ENCODE results near the gene COL6A3. TPM values are rescaled to one million over a fixed set of nuclear protein-coding genes. Genes with fewer than 3 reads are reported as not detected.

COL6A3 gene
- total RNA-seq, 3 donors from 2014 or later: 20.9 to 235 (median 194) TPM

DNA sequence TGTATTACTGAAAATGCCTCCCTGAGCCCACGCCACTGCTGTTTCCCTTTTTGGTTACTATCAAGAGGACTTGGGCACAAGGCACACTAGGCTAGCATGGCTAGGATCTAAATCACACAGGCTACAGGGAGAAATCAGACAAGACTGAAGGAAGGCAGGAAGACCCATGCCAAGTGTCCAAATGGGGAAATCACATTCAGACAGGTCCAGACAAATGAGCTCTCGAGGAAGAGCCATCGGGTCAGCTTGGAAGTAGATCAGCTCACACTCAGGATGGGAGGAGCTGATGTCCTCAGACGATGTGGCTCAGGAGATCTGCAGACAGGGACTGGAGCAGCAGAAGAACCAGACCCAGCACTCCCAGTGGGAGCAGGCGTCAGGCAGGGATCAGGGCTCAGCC, 113.2 kb downstream of the COL6A3 start:
- TF ChIP-seq, protein P1, sequence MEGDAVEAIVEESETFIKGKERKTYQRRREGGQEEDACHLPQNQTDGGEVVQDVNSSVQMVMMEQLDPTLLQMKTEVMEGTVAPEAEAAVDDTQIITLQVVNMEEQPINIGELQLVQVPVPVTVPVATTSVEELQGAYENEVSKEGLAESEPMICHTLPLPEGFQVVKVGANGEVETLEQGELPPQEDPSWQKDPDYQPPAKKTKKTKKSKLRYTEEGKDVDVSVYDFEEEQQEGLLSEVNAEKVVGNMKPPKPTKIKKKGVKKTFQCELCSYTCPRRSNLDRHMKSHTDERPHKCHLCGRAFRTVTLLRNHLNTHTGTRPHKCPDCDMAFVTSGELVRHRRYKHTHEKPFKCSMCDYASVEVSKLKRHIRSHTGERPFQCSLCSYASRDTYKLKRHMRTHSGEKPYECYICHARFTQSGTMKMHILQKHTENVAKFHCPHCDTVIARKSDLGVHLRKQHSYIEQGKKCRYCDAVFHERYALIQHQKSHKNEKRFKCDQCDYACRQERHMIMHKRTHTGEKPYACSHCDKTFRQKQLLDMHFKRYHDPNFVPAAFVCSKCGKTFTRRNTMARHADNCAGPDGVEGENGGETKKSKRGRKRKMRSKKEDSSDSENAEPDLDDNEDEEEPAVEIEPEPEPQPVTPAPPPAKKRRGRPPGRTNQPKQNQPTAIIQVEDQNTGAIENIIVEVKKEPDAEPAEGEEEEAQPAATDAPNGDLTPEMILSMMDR (IDR thresholded peaks at IDR 0.05): no peak
- intact Hi-C loops (cut with DNase I, micrococcal nuclease): no loop called here
- Histone ChIP-seq H3K4me1 (ENCODE audit: low read depth) (peaks cover 3% of the 10 kb centered on the region), H3K9me3 (no peaks in the 10 kb centered on the region), H3K4me3 (no peak overlapping the region), H3K36me3 (ENCODE audit: low read depth) (no peaks in the 10 kb centered on the region)
- no peak for ATAC-seq
- DNase-seq: no peak

DNA sequence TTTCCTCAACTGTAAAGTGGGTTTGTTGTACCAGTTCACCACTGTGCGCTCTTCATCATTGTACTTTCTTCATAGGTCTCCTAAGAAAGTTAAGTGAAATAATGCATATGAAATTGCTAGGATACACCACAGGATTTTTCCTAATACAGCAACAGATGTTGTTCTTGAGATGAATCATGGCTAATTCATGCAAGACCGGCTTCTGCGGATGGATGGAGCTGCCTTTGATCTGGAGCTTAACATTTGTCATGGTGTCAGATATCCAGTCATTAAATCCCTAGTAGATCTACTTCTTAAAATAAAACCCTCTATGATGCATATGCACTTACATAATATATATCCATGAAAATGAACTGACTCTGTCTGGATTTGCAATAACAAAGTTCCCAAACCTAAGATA, 114.1 kb downstream of the COL6A3 start:
- H3K9me3 ChIP-seq: no peaks in the 10 kb centered on the region
- no peak overlapping the region for H3K4me3 ChIP-seq
- peaks cover 3% of the 10 kb centered on the region for H3K4me1 ChIP-seq (ENCODE audit: low read depth)
- no peak for ATAC-seq
- TF ChIP-seq, protein P1 (IDR thresholded peaks at IDR 0.05): no peak
- DNase-seq: no peak
- no peaks in the 10 kb centered on the region for H3K36me3 ChIP-seq (ENCODE audit: low read depth)
- intact Hi-C loops (cut with DNase I, micrococcal nuclease): no loop called here

DNA sequence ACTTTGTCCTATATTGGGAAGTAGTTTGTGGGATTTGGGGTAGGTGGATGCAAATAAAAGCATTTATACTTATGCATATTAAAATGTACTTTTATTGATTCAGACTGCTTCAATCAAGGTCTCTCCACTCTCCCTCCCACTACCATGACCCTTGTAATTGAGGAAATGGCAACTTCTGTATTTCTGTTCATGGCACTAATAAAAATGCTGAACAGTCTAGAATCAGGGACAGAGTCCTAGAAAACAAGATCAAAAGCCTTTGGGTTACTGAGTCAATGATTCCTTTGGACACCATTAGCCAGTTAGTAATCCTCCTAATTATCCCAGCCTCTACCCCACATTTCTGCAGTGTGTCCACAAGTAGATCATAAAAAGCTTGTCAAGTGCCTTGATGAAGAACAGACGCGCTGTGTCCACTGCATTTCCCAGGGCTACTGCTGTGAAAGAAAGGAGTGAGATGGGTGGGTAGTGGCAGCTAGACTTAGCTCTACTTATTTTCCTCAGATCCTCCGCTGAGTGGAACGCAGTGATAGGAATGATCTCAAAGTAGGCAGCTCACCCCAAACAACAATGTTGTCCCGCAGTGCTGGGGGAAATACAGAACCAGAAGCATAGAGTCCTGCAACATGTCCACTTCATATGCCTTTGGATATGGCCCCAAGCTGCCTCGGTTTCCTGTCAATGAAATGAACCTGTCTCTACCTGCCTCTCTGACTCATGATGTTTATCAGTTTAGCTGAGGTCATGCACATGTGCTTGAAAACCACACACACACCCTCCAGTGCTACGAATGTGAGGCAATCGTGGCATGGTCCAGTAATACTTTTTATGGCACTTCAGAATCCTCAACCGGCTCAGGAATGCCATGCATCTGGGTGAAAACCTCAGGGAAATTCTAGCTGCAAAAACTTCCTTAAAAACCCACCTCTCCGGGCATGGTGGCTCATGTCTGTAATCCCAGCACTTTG, 115.5 kb downstream of the COL6A3 start:
- TF ChIP-seq, protein P1 (IDR thresholded peaks at IDR 0.05): no peak
- Histone ChIP-seq H3K4me1 (ENCODE audit: low read depth) (peaks cover 3% of the 10 kb centered on the region), H3K9me3 (no peaks in the 10 kb centered on the region), H3K36me3 (ENCODE audit: low read depth) (no peaks in the 10 kb centered on the region), H3K4me3 (no peak overlapping the region)
- intact Hi-C loops (cut with DNase I, micrococcal nuclease): no loop called here
- ATAC-seq (peak; percentile 32), DNase-seq (no peak)

DNA sequence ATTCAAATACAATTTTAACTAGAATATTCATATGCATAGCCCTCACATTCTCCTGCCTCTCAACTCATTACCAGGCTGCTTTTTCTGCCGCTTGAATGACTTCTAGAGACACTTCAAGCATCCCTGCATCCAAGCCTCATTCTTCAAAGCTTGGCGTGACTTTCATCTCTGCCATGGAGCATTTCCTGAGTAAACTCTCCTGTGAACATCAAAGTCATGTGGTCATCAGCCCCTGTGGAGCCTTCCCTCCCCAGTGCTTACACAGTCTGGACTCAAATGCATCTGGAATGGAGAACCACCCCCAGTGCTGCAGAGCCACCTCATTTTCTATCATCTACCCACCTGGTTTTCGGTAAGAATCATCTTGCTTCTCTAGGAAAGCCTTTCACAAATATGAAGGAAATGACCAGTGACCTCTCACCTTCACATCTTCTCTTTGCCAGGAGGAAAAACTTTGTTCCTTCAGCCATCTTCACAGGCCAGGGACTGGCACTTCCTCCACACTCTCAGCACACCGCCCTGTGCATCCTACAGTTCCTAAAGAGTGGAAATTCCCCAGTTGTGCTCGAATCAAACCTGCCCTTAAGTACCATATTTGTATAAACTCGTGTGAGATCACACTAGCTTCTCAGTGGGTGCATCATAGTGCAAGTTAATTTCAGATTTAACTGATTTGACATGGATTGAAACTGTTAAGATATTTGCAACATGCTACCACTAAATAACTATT, 116.4 kb downstream of the COL6A3 start:
- TF ChIP-seq, protein P1 (IDR thresholded peaks at IDR 0.05): no peak
- no peaks in the 10 kb centered on the region for H3K9me3 ChIP-seq
- H3K4me3 ChIP-seq: no peak overlapping the region
- intact Hi-C loops (cut with DNase I, micrococcal nuclease): no loop called here
- ATAC-seq (no peak), DNase-seq (no peak)
- no peaks in the 10 kb centered on the region for H3K36me3 ChIP-seq (ENCODE audit: low read depth)
- H3K4me1 ChIP-seq (ENCODE audit: low read depth): peaks cover 3% of the 10 kb centered on the region

DNA sequence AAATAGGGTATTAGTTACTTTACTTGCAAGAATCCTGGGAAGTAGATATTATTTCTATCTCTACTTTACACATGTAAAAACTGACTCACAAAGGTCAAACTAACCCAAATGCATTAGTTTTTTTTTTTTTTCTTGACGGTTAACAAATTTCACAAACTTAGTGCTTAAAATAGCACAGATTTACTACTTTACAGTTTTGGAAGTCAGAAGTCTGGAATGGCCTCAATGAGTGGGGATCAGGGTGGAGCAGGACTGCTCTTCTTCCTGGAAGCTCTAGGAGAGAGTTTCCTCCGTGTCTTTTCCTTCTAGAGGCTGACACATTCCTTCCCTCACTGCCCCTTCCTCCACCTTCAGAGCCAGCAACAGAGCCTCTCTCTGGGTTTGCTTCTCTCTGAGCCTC, 117.2 kb downstream of the COL6A3 start:
- Histone ChIP-seq H3K9me3 (no peaks in the 10 kb centered on the region), H3K4me3 (no peak overlapping the region), H3K36me3 (ENCODE audit: low read depth) (no peaks in the 10 kb centered on the region), H3K4me1 (ENCODE audit: low read depth) (peaks cover 3% of the 10 kb centered on the region)
- DNase-seq (no peak), ATAC-seq (no peak)
- TF ChIP-seq, protein P1 (IDR thresholded peaks at IDR 0.05): no peak
- intact Hi-C loops (cut with DNase I, micrococcal nuclease): no loop called here
